ENCODE results near the gene LPP.

LPP gene

GRCh38 chr3:188812198-188812597 is 658.2 kb downstream of the LPP start:
- no peak for DNase-seq

GRCh38 chr3:188814581-188814980 is 660.6 kb downstream of the LPP start:
- no peak for DNase-seq

GRCh38 chr3:188817103-188817934 is 663.4 kb downstream of the LPP start:
- no peak for DNase-seq

- DNase-seq = no peak
These were observed 663.9 kb downstream of the LPP start for GRCh38 chr3:188817935-188818269.

GRCh38 chr3:188818282-188818681 is 664.3 kb downstream of the LPP start:
- no peak for DNase-seq

GRCh38 chr3:188819939-188820338 is 666.0 kb downstream of the LPP start:
- no peak for DNase-seq

- DNase-seq = no peak
These were observed 668.0 kb downstream of the LPP start for GRCh38 chr3:188822004-188822403.

GRCh38 chr3:188822411-188822810 is 668.5 kb downstream of the LPP start:
- no peak for DNase-seq

GRCh38 chr3:188824566-188824965 is 670.6 kb downstream of the LPP start:
- DNase-seq = no peak

GRCh38 chr3:188825901-188826300 is 671.9 kb downstream of the LPP start:
- no peak for DNase-seq

GRCh38 chr3:188826574-188826973 is 672.6 kb downstream of the LPP start:
- DNase-seq = no peak

GRCh38 chr3:188827103-188827502 is 673.1 kb downstream of the LPP start:
- no peak for DNase-seq

- no peak for DNase-seq
These were observed 673.6 kb downstream of the LPP start for GRCh38 chr3:188827576-188827975.

- no peak for DNase-seq
These were observed 675.2 kb downstream of the LPP start for GRCh38 chr3:188829130-188829529.

- DNase-seq = no peak
These were observed 675.6 kb downstream of the LPP start for GRCh38 chr3:188829576-188829975.

GRCh38 chr3:188830893-188831292 is 676.9 kb downstream of the LPP start:
- DNase-seq = no peak

- DNase-seq = no peak
These were observed 678.2 kb downstream of the LPP start for GRCh38 chr3:188832146-188832545.

GRCh38 chr3:188832961-188833721 is 679.2 kb downstream of the LPP start:
- DNase-seq = no peak

GRCh38 chr3:188834349-188834748 is 680.4 kb downstream of the LPP start:
- no peak for DNase-seq

GRCh38 chr3:188839187-188839695 is 685.3 kb downstream of the LPP start:
- no peak for DNase-seq

- no peak for DNase-seq
These were observed 686.3 kb downstream of the LPP start for GRCh38 chr3:188840290-188840689.

GRCh38 chr3:188841906-188842305 is 687.9 kb downstream of the LPP start:
- DNase-seq = no peak

- DNase-seq = no peak
These were observed 688.7 kb downstream of the LPP start for GRCh38 chr3:188842639-188843038.

- no peak for DNase-seq
These were observed 690.1 kb downstream of the LPP start for GRCh38 chr3:188844096-188844495.
